Heart left ventricle (tissue), 16 donors: Measurements from ENCODE around the gene ARID3B. TPM values are rescaled to one million over a fixed set of nuclear protein-coding genes. Genes with fewer than 3 reads are reported as not detected.
"Not testable (repeated sequence)": the region's sequence is repeated elsewhere in the genome, so short reads cannot be mapped to it uniquely, and the experiment has no call there.

ENCODE experiments used
- ATAC-seq, 4 donors: fragments of 200-7000 bp; cut with Tn5 transposase; one replicate each; pipeline ENCODE4 v1.9.1; 2020 to 2022; ENCODE audit warnings: moderate library complexity in 4 of 4, mild to moderate bottlenecking in 3 of 4, moderate number of reproducible peaks in 1 of 4
- DNase-seq, 5 donors: peaks; one replicate each; pipeline ENCODE4 v3.0.0-alpha.2; 2020
- H3K27ac ChIP-seq, 12 donors: fragments of 200-600 bp; sonication (generic) in 4 of 12; one replicate each; pipeline versions ENCODE4 v1.5.0 to v1.8.0; 2016 to 2022; ENCODE audit warnings: mild to moderate bottlenecking in 2 of 12
- H3K27me3 ChIP-seq, 9 donors: fragments of 200-600 bp; sonication (generic) in 2 of 9; one replicate each; pipeline versions ENCODE4 v1.5.1 to v1.8.0; 2016 to 2022; ENCODE audit warnings: mild to moderate bottlenecking in 3 of 9
- H3K36me3 ChIP-seq, 9 donors: fragments of 200-600 bp; sonication (generic) in 2 of 9; one replicate each; pipeline versions ENCODE4 v1.5.0 to v1.8.0; 2018 to 2022; ENCODE audit warnings: mild to moderate bottlenecking in 2 of 9
- H3K4me1 ChIP-seq, 12 donors: fragments of 200-600 bp; sonication (generic) in 4 of 12; one replicate each; pipeline versions ENCODE4 v1.5.0 to v1.8.0; 2016 to 2022; ENCODE audit warnings: mild to moderate bottlenecking in 3 of 12
- H3K4me3 ChIP-seq, 12 donors: fragments of 200-600 bp; sonication (generic) in 4 of 12; one replicate each; pipeline versions ENCODE4 v1.5.0 to v1.8.0; 2017 to 2022; ENCODE audit warnings: mild to moderate bottlenecking in 9 of 12, moderate library complexity in 4 of 12
- H3K9me3 ChIP-seq, 12 donors: fragments of 200-600 bp; sonication (generic) in 4 of 12; one replicate each; pipeline versions ENCODE4 v1.5.0 to v1.8.0; 2016 to 2022; ENCODE audit warnings: mild to moderate bottlenecking in 1 of 12
- CTCF ChIP-seq, 12 donors: fragments of 200-600 bp; sonication (generic) in 4 of 12; IDR thresholded peaks; one replicate each; pipeline versions ENCODE4 v1.5.0 to v1.8.0; 2018 to 2022; ENCODE audit warnings: antibody characterized with exemption in 12 of 12, mild to moderate bottlenecking in 5 of 12
- POLR2A ChIP-seq, 2 donors: fragments of 450-650 bp; IDR thresholded peaks; one replicate each; pipeline ENCODE4 v1.6.1; 2017; ENCODE audit warnings: antibody characterized with exemption in 2 of 2, mild to moderate bottlenecking in 2 of 2, moderate library complexity in 2 of 2
- WGBS, 4 donors: extraction: QIAGEN DNeasy Blood & Tissue Kit in 2 of 4; methylation state at CpG; one replicate each; pipeline versions ENCODE4 v1.1.5 to v1.1.7; 2013 to 2018; 5-methylcytosine and 5-hydroxymethylcytosine counted together
- intact Hi-C, 10 donors: fragments of 100-400 bp; cut with DNase I; formaldehyde crosslinking; loops; one replicate each; pipeline versions ENCODE4 v1.11.1 to v1.14.2; 2022
- polyA plus RNA-seq, 2 donors: library from polyadenylated mRNA; stranded (reverse); fragments of 200-250 nt; gene quantifications; one replicate each; pipeline ENCODE4 v1.2.3, GENCODE V29; 2013
- total RNA-seq, 9 donors: library from RNA; depleted of rRNA in 2 of 9; stranded (reverse); fragments of >200 nt in 2 of 9; fragmentation: NEBNext Ultra II Directional in 3 of 9; extraction: Animal tissue kit (Norgen Biotek cat#: 25700) in 3 of 9; gene quantifications; one replicate each; pipeline versions ENCODE4 v1.1.0 to v1.2.4, GENCODE V29; 2016 to 2023
- donor health status: ischemic (EF 13 %, LVEDD 7.1; RV severe dilation, severe dysfunction).
- donor health status: healthy with polysubstance abuse.
- donor health status: DM: no; HTN: yes; CAD: no.
- donor health status: DM: no; HTN: no; CAD: no.
- donor health status: ischemic (EF 25% LVEDD 6.9; RV normal size, moderate dysfunction).
- donor health status: ischemic (EF 25% LVEDD 5.7; RV mildly dilated, moderate dysfunction).
- donor health status: healthy.
- donor health status: DM: yes; HTN: yes; CAD: no.
- donor health status: ischemic (EF 35%, LVEDD 5.7; RV mildly dilated, moderate dysfunction).
- donor health status: nonischemic (EF 11% LVEDD 7.7; RV severe dilation, severe dysfunction).
- donor health status: DM: yes; HTN: yes; CAD: no.
- donor health status: PGD.
- donor health status: ischemic (EF 29% LVEDD 5.4; RV normal size, mild dysfunction).
- donor health status: nonischemic (EF 23%, LVEDD 6.1; RV moderate dilation, normal function).

ARID3B gene
- total and polyA plus RNA-seq, 11 donors: 1.3 to 4.3 (median 2.1) TPM

GRCh38 chr15:74504836-74505235 is 36.2 kb upstream of the ARID3B start:
- Histone ChIP-seq H3K36me3 (peaks cover 0 to 5% (median 0%) of the 10 kb centered on the region in 9 donors), H3K9me3 (no peaks in the 10 kb centered on the region), H3K27me3 (no peaks in the 10 kb centered on the region), H3K4me1 (no peaks in the 10 kb centered on the region), H3K27ac (no peak overlapping the region), H3K4me3 (no peak overlapping the region)
- DNase-seq (no peak), ATAC-seq (no peak)
- 88 to 99% (median 95%) methylated on average over 4 of the region's 4 CpGs for WGBS, 4 donors
- intact Hi-C loops: no loop called here
- no peak for TF ChIP-seq CTCF (IDR thresholded peaks at IDR 0.05)
- TF ChIP-seq POLR2A (IDR thresholded peaks at IDR 0.05): no peak

- peaks cover 0 to 4% (median 0%) of the 10 kb centered on the region in 12 donors for H3K4me1 ChIP-seq
- H3K9me3 ChIP-seq: no peaks in the 10 kb centered on the region
- no peak for ATAC-seq
- WGBS, 4 donors: 78 to 86% (median 83%) methylated on average over 6 of the region's 6 CpGs
- no peak overlapping the region for H3K4me3 ChIP-seq
- intact Hi-C loops: no loop called here
- no peaks in the 10 kb centered on the region for H3K27me3 ChIP-seq
- H3K36me3 ChIP-seq: peaks cover 0 to 5% (median 0%) of the 10 kb centered on the region in 9 donors
- H3K27ac ChIP-seq: no peak overlapping the region
- TF ChIP-seq POLR2A (IDR thresholded peaks at IDR 0.05) (no peak), CTCF (IDR thresholded peaks at IDR 0.05) (no peak)
- DNase-seq: no peak
These were observed 35.0 kb upstream of the ARID3B start for GRCh38 chr15:74505837-74506514.

- 96 to 97% (median 97%) methylated on average over 4 of the region's 4 CpGs for WGBS, 4 donors
- no peak for ATAC-seq
These were observed 34.5 kb upstream of the ARID3B start for GRCh38 chr15:74506515-74506840.

GRCh38 chr15:74511583-74511982 is 29.4 kb upstream of the ARID3B start:
- WGBS, 4 donors: 74 to 87% (median 81%) methylated on average over 4 of the region's 4 CpGs
- intact Hi-C loops: no loop called here
- no peak for ATAC-seq
- no peak overlapping the region for H3K4me3 ChIP-seq
- H3K9me3 ChIP-seq: no peaks in the 10 kb centered on the region
- DNase-seq: no peak
- H3K27ac ChIP-seq: peak overlapping the region in 2 of 12 donors; percentile 9 to 76
- no peaks in the 10 kb centered on the region for H3K36me3 ChIP-seq
- H3K27me3 ChIP-seq: no peaks in the 10 kb centered on the region
- TF ChIP-seq CTCF (IDR thresholded peaks at IDR 0.05) (no peak), POLR2A (IDR thresholded peaks at IDR 0.05) (no peak)
- H3K4me1 ChIP-seq: peaks cover 0 to 14% (median 0%) of the 10 kb centered on the region in 12 donors

More at GRCh38 chr15:74506515-74506840, 34.5 kb upstream of the ARID3B start:
- intact Hi-C loops: no loop called here
- Histone ChIP-seq H3K36me3 (peaks cover 0 to 5% (median 0%) of the 10 kb centered on the region in 9 donors), H3K4me1 (peaks cover 0 to 9% (median 0%) of the 10 kb centered on the region in 12 donors), H3K27me3 (no peaks in the 10 kb centered on the region), H3K4me3 (no peak overlapping the region), H3K9me3 (no peaks in the 10 kb centered on the region), H3K27ac (no peak overlapping the region)
- no peak for DNase-seq
- TF ChIP-seq POLR2A (IDR thresholded peaks at IDR 0.05): no peak
- TF ChIP-seq CTCF (IDR thresholded peaks at IDR 0.05): no peak

DNA sequence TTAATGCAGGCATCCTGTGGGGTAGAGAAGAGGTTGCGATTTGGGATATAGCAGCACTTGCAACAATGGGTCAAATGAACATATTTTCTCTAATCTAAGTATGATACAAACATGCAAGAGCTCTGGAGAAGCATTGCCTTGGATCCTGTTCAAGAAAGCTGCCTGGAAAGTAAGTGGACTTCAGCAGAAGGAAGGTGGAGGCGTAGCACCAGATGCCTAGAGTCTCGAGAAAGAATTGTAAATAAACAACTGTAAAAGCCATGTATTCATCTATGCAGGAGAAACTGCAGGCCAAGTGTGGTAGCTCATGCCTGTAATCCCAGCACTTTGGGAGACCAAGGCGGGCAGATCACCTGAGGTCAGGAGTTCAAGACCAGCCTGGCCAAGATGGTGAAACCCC is 27.0 kb upstream of the ARID3B start:
- H3K9me3 ChIP-seq, H3K27me3 ChIP-seq, DNase-seq, H3K36me3 ChIP-seq, ATAC-seq, H3K27ac ChIP-seq, intact Hi-C loops, H3K4me3 ChIP-seq: not testable (repeated sequence)
- 73 to 78% (median 77%) methylated on average over 4 of the region's 4 CpGs for WGBS, 4 donors
- peaks cover 0 to 14% (median 0%) of the 10 kb centered on the region in 12 donors for H3K4me1 ChIP-seq
